Astrocyte of the hippocampus (primary cell): Measurements from ENCODE around the gene HOXA11.
A peak's percentile ranks its signal among the peaks of the same experiment; 100 is the strongest.

Source experiments
- DNase-seq: peaks from one replicate; pipeline ENCODE4 v3.0.0; 2011; ENCODE audit warnings: low read depth, low spot score

The HOXA11 gene

DNA sequence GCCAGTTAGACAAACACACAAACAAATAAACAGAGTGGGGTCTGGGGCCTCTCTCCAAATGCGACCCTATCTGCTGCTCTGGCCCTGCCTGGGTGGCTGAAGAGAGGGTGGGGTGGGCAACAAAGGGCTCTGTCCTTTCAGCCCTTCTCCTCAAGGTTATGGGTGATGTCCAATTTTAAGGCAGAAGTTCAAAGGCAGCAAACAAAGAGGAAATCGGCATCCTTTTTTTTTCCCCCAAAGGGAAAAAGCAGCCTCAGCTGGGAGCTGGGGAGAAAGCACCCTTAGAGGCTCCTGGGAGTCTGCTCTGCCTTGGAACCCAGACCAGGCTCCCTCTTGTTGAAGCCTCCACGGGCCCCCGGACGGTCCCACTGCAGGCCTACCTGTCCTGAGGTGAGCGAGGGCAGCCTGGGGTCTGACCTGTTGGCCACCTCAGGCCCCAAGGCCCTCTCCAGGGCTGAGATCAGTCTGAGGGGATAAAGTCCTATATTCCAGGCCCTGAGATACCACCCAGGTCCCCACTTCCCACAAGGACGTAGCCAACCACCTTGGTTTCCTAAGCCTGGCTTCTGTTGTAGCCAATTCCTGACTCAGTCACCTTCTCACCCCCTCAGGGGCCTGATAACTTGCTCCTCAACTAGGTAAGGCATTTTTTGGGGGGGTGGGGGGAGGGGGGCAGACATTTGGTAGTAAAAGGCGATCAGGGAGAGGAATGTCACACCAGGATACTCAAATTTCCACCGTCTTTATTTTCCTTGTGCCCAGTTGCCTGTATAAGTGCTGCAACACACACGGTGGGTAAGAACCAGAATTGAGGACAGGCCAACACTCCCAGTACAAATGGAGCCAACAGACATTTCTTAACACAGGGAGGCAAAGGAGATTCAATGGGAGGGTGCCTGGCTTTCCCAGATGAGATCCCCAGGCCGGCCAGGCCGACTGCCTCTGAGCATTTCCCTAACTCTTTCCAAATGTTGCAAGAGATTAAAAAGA is 4.3 kb downstream of the HOXA11 start:
- no peak for DNase-seq

DNA sequence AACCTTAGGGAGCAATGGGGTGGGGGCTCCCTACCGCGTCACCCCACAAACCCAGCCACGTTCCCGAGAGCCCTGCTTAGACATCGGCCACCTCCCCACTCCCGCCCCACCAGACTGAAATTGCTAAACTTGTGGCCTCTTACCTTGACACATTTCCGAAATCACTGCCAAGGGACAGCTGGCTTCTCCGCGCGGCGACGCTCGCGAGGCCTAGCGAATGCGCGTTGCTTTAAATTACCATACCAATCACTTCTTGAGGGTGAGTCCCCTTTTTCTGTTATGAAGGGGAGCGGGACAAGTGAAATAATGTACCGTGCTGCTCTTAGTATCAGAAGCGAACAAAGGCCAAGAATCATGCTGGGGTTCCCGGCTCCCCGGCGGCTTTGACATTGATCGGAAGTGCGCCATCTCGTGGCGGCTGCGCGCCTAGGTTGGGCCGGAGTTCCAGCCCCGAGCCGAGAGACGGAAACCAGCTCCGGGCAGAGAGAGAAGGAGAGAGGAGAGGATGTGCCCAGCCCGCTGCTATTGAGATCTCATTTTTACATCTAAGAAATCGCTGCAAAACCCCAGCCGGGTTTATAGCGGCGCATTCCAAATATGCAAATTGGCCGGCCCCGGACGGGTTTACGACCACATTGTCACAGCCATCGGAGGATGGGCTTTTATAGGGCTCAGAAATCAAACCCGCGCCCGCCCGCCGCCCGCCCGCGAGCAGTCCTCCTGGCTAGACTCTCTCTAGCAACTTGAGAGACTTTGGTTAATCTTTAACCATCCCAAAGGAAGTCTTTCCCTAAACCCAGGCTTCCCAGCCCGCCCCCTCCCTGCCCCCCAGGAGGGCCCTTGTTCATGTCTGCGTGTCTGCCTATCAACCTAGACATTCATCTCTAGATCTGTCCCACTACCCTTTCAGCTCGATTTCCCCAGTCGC is 5.3 kb downstream of the HOXA11 start:
- DNase-seq = peak; percentile 54

DNA sequence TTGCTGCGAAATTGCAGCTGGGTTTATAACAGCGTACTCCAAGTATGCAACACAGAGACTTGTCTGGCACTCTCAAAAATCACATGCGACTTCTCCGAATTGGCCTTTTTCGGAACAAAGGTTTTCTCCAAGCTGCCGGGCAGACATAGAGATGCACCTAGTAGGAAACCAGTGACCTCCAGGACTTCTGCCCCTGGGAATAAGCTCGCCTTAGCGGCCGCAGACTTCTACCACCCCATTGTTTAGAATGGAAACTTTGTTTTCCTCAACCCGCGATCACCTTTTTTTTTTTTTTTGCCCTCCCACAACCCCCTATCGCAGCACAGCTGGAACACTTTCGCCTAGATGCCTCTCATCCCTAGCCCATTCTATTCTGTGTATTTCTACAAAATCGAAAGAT is 6.0 kb downstream of the HOXA11 start:
- DNase-seq = no peak

DNA sequence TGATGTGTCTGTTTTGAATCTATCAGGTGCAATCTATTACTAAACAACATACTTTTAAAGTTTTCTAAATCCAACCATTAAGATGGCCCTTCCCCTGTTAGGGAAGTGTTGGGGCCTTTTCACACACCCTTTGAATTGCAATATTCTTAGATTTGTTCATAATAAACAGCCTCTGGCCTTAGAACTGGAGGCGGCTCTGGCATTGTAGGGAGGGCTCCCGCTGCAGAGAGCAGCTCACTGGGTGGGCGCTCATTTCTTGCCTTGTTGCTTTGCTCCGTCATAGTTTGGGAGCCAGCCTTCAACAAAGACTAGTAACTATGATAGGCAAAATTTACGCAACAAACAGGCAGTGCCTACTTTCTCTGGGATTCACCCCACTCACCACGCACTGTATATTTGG is 6.7 kb downstream of the HOXA11 start:
- DNase-seq = no peak

DNA sequence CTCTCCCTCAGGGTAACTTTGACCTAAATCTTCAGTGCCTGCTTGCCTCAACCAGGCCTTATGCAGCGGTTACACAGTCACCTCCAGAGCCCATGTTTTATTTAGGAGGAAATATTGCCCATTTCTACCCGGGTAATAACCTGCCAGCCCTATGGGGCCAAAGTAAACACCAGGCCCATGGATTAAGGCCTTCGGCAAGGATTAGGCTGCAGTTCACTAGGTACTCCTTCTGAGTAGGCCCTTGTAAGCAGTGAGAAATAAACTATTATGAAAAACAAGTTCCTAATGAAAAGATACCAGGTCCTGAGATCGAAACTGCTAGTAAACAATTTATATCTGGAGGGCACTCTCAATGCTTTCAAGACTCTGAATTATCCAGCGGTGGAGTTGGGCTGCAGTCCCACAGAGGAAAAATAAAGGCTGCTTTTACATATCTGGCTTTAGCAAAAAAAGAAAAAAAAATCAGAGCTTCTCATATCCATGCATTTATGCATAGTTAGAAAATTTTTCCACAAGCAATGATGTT is 7.2 kb downstream of the HOXA11 start:
- DNase-seq = no peak

DNA sequence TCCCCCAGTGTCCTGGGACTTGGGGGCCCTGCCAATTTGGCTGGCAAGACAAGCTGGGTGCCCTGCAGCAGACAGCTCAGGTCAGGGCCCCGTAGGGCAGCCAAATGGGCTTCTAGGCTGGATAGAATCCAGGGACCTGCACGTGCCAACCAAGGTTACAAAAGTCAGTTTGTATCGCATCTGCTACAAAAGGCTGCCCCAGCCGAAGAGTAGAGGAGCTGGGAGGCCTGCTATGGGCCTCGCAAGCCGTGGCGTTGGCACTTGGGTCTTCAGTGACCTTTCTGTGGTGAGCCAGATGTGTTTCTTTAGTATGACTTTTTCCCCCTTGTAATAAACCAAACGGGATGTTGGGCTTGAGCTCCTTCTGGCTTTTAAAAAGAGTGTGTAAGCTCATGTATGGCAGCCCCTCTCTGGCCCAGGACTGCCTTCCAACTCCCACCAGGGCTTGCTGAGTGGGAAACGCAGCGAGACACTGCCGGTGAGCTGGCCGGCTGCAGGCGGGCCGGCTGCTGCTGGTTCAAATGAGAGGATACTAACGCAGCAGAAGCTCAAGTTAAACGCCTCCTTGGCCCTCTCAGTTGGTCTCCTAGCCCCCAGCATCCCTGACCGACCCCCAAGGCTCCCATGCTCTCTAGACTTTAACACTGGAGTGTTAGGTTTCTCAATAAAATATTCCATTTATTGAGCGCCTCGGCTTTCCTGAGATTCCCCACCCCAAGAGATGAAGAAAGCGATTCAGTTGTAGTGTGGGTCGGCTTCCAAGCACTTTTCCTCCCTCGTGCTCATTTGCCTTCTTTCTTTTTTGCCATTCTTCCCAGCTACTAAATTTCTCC is 7.9 kb downstream of the HOXA11 start:
- no peak for DNase-seq

DNA sequence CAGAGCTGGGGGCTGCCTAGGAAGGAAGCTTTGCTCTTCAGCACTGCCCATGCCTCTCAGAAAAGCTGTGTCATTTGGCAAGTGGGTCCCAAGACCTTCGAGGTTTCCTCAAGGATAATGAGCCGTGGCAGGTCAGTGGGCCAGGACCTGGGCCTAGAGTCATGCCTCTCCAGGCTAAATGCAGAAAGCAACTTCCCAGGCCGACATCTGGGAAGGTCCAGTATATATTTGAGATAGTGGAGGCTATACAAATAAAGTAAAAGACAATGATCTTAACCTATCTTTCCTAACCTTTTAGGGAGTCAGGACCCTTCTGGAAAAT is 8.5 kb downstream of the HOXA11 start:
- DNase-seq = no peak

DNA sequence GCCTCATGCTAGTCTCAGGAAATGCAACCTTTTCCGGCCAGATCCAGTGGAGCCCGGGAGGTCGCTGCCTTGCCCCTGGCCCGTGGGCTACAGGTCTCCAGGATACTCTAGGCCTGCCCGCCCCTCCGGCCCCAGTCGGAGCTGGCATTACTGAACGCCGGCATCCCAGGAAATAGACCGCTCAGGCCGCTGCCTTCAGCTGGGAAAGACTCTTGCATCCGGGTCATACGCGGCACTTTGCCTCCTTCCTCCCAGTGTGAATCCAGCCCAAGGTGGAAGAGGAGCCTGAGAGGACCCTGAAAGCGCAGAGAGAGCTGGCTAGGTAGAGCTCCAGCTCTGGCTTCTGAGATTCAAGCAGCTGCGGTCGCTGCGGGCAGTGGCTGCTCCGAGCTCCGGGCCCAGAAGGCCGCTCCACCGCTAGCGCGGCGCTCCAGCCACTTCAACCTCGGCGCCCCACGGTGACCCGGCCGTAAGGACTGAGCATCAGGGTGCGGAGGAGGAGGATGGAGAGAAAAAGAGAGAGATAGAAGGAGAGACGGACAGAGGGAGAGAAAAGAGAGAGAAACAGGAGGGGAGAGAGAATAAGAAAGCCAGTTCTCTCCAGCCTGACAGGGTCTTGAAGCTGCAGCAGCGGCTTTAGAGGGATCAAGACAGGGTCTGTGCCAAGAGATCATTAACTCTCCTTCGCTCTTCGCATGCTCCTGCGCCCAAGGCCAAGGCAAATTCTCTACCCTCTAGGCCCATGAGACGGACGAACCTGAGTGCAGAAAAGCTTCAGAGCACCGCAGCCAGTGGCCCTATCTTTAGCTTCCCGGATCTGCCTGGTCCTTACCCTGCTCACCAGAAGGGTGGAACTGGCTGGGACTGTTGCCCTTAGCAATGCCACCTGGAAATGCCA is 9.2 kb downstream of the HOXA11 start:
- DNase-seq = no peak

DNA sequence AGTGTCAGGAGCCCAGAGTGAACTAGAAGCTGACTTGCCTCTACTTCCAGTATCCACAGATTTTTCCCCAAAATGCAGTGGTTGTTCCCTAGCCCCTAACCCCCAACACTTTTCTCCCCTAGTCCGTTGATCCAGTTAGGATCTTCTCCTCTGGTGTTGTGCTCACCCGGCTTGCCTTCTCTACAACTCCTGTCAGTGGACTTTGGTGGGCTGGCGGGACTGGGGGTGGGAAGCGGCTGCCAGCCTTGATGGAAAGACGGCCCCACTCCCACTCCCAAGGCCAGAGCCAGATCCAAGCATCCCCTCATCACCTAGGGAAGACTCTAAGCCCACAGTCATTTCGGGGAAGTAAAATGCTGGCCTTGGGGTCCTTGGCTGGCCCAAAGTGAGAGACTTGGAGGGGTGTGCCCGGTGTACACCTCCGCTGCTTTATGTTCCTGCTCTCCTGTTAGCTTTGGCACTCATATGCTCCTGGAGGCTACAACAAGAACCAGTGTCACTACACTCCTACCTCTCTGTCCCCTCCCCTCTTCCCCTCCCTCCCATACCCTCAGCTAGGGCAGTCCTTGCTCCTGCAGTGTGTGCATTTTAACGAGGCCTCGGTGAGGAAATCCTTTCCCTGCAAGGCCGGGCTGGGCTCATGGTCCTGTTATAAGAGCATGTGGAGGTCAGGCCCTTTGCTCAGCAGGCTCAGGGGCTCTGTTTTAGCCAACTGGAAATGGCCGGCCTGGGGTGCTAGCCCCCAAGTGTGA is 10.0 kb downstream of the HOXA11 start:
- no peak for DNase-seq

DNA sequence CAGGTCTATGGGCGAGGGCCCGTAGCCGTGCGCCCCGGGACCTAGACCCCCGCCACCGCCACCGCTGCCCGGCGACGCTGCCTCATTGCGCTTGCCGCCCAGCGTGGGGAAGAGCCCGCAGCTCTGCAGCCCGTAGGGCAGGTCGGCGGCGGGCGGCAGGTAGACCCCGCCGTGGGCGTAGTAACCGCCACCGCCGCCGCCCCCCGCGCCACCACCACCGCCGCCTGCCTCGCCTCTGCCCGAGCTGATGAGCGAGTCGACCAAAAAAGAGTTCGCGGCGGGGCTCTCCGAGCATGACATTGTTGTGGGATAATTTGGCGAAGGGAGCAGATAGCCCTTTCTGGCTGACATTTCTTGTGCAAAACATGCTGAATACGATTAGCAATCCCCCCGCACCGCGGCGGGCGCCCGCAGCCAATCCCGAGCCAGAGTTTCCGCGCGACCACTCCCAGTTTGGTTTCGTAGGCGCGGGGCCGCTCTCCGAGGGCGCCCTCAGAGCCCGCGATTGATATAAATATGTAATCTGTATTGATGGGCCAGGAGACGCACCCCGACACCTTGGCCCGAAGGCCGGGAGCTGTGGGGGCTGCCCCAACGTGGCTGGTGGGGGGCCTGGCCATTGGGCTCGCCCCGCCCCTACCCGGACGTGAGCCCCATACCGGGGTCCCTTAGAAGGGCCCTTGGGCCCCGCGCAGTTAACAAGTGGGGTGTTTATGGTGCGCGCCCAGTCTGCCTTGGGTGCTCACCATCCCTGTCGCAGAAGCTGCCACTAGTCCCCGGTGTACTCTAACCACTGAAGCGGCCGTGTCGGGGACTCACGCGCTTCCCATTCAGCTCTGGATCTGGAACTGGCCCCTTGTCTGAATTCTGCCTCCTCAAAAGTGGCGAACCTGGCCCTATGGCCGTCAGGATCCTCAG is 10.8 kb downstream of the HOXA11 start, which contains the start of gene HOXA10:
Gene HOXA10, minus strand, starts transcription at position 365 of the 918 bp plus-strand sequence. Its CDS starts 14 bp downstream, at position 351.
- no peak for DNase-seq

DNA sequence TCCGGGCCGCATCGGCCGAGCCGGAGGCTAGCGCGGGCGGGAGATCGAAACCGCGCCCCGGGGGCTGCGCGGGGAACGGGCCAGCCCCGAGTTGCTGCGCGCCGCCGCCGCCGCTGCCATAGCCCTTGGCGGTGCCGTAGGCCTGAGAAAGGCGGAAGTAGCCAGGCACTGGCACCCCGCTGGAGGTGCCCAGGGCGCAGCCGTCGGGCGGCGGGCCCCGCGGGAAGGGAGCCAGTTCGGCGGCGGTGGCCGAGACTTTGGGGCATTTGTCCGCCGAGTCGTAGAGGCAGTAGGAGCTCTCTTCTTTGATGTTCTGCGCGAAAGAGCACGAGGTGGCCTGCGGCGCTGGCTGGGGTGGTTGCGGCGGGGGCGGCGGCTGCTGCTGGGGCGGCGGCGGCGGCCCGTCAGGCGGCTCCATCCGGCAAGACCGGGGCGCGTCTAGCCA is 11.5 kb downstream of the HOXA11 start:
- DNase-seq = no peak

DNA sequence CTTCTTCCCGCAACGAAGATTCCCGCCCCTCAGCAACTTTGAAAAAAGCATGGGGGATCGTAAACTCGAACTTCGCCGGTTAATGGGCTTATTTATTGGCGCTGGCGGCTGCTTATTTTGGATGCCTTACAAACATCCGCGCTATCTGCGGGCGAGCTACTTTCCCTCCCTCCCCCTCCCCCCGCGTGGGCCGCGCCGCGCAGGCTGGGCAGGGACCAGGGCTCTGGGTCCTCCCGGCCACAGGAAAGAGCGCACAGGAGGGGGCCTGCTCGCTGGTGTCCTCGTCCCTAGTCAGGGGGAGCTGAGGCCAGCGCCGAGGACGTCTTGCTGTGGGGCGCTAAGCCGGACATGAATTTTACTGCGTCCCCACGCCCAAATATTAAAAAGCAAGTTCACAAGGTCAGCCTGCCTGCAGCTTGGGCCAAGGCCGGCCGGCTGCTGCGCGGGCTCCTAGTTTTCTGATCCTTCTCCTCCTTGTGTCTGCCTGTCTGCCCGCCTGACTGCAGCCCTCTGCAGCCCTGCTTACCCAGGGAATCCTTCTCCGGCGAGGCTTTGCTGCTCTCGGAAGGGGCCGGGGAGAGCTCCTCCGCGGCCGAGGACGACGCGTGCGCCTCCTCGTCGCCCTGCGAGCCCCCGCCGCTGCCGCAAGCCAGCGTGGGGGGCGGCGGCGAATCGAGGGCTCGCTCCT is 12.1 kb downstream of the HOXA11 start:
- DNase-seq = no peak

DNA sequence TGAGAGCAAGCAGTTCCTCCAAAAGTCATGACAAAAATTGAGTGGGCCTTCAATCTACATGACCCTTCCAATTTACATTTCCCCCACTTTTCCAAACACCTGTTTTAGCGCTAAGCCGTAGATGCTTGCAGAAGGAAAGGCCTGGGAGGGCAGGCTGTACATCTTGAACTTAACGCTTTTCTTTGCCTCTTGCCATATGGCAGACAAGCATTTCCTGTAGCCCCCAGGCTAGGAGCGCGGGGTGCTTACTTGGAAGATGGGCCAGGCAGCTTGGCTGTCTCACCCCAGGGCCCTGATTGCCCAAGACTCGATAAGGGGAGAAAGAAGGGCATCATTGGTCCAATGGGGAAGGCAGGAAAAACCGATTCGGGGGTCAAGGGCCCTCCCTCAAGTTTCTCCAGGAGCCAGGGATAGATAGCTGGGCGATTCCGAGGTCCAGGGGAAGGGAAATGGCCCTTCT is 12.7 kb downstream of the HOXA11 start:
- DNase-seq = no peak

DNA sequence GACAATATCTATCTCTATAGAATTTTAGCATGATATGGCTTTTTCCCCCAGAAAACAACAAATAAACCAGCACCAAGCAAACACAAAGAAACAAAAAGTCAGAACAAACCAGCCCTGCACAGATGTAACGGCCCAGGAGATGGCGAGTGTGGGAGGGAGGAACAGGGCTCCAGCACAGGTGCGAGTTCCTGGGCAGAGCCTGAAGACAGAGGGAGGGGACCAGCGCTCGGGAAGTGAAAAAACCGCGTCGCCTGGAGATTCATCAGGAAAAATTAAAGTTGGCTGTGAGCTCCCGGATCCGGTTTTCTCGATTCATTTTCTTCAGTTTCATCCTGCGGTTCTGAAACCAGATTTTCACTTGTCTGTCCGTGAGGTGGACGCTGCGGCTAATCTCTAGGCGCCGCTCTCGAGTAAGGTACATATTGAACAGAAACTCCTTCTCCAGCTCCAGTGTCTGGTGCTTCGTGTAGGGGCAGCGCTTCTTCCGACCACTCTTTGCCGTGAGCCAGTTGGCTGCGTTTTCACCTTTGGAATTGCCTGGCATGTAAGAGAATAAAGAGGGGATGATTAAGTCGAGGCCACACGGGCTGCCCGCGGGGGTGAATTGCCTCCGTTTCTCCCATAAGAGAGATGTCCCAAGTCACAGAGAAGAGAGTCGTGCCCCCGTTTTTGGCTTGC is 13.3 kb downstream of the HOXA11 start:
- no peak for DNase-seq

DNA sequence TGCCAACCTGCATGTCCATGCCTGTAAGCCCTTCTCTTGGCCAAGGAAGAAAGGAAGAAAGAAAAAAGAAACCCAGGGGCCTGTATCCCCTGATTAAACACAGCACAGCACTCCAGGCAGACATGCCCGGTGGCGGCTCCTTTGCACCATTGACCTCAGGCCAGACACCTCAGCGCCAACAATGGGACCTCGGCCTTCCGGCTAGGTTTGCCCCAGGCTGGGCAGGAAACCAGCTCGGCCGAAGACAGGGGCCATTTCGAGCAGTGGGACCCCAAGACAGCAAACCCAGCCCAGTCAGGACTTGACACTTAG is 13.8 kb downstream of the HOXA11 start:
- DNase-seq = no peak

DNA sequence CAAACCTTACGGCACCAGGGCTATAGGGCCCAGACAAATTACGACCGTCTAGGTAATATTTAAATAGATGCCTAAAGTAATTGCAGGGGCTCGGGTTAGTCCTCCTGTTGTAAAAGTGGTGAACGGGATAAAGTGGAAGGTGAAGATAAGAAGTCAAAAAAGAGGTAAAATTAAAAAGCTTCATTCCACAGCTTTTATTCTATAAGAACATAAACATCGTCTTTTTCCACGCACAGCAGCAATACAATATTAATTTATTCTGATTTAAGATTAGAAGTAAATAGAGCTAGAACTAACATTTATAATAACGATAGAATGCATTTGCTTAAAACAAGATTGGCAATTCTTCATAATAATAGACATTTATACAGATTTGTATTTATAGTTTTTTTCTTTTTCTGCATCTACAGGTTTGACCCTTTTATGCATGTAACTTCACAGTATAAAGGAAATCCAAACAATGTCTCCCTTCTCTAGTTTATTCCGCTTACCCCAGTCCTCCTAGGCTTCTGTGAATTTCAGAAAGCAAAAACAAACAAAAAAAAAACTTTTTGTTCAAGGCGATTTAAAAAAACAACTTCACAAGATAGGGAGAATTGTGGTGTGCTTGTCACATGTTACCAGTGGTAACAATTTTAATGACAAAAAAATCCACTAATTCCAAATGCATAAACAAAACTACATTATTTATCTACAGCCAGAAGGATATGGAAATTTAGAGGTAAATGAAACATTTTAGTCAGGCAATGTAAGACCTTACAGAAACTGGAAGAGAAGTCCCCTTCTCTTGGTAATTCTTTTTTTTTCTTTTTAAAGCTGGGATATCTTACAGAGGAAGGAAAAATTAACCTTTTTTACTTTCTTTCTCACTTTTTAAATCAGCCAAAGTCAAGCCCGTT is 14.4 kb downstream of the HOXA11 start:
- DNase-seq = no peak
